Gastrocnemius medialis (tissue), 4 donors: ENCODE measurements around the gene OTOP3.

ENCODE experiments used
- POLR2A ChIP-seq, 2 donors: fragments of 450-650 bp; IDR thresholded peaks; one replicate each; pipeline ENCODE4 v1.6.1; 2017; ENCODE audit warnings: antibody characterized with exemption in 2 of 2, mild to moderate bottlenecking in 2 of 2, moderate library complexity in 2 of 2
- TF ChIP-seq, protein P1 (sequence below), 5 experiments: fragments of 450-650 bp in 3 of 5; fragments of 200-600 bp in 2 of 5; sonication (generic) in 2 of 5; IDR thresholded peaks in 4 of 5; conservative IDR thresholded peaks in 1 of 5; 1 replicate in 4 of 5; 2 replicates in 1 of 5; pipeline ENCODE4 v1.5.1; 2016 to 2019; ENCODE audit warnings: antibody characterized with exemption in 5 of 5, mild to moderate bottlenecking in 3 of 5, moderate library complexity in 3 of 5

DNA sequence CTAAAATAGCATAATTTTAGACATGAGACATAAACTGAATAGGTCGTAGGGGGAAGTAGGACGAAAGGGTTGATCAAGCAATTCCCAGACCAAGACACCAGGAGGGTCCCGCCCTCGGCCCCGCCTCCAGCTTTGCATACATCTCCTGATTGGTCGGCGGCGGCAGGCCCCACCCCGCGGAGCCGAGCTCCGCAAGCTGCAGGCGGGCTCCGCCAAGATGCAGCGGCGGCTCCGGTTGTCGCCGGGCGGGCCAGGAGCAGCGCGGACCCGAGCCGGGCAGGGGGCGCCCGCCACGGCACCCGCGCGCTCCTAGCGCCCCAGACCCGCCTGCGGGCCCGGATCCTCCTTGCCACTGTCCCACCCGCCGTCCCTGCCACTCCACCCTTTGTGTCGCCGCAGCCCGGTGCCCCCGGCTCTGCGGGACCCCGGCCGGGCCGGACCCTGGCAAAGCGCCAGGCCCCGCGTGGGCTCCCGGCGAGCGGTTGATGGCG lies 51.8 kb downstream of the OTOP3 start, which contains the start of gene CDR2L:
- TF ChIP-seq, protein P1, sequence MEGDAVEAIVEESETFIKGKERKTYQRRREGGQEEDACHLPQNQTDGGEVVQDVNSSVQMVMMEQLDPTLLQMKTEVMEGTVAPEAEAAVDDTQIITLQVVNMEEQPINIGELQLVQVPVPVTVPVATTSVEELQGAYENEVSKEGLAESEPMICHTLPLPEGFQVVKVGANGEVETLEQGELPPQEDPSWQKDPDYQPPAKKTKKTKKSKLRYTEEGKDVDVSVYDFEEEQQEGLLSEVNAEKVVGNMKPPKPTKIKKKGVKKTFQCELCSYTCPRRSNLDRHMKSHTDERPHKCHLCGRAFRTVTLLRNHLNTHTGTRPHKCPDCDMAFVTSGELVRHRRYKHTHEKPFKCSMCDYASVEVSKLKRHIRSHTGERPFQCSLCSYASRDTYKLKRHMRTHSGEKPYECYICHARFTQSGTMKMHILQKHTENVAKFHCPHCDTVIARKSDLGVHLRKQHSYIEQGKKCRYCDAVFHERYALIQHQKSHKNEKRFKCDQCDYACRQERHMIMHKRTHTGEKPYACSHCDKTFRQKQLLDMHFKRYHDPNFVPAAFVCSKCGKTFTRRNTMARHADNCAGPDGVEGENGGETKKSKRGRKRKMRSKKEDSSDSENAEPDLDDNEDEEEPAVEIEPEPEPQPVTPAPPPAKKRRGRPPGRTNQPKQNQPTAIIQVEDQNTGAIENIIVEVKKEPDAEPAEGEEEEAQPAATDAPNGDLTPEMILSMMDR (IDR thresholded peaks at IDR 0.05 in 4 of 5, conservative IDR thresholded peaks at IDR 0.05 in 1 of 5): no peak
- TF ChIP-seq POLR2A (IDR thresholded peaks at IDR 0.05): peak; percentile 82 to 87
